HepG2 (cell line): ENCODE measurements around the gene RIMS3. TPM values are rescaled to one million over a fixed set of nuclear protein-coding genes. Genes with fewer than 3 reads are reported as not detected.

Experiments used
- CHCHD3 ChIP-seq: sonication (generic); formaldehyde crosslinking; IDR thresholded peaks from 2 replicates; pipeline ENCODE4 v1.8.0; 2022; ENCODE audit warnings: mild to moderate bottlenecking, missing genetic modification reagents, moderate library complexity
- CREB3 ChIP-seq: sonication (generic); formaldehyde crosslinking; IDR thresholded peaks from 2 replicates; pipeline ENCODE4 v1.5.0; 2020; ENCODE audit warnings: missing genetic modification reagents
- EP300 ChIP-seq, 3 experiments: sonication (generic) in 1 of 3; formaldehyde crosslinking in 1 of 3; IDR thresholded peaks; 2 replicates each; pipeline versions ENCODE4 v1.5.1 to v1.6.1; 2011 to 2020; ENCODE audit warnings: low read depth in 2 of 3, low read length in 2 of 3, borderline replicate concordance in 1 of 3, improper control_type of control experiment in 1 of 3, mild to moderate bottlenecking in 1 of 3, missing genetic modification reagents in 1 of 3, moderate library complexity in 1 of 3
- GMEB1 ChIP-seq: sonication (generic); formaldehyde crosslinking; IDR thresholded peaks from 2 replicates; pipeline ENCODE4 v1.5.1; 2020; ENCODE audit warnings: missing genetic modification reagents, mild to moderate bottlenecking, borderline replicate concordance
- ISX ChIP-seq: sonication (generic); formaldehyde crosslinking; conservative IDR thresholded peaks from 2 replicates; pipeline ENCODE4 v1.5.0; 2020; ENCODE audit warnings: missing genetic modification reagents
- KDM3A ChIP-seq: IDR thresholded peaks from 2 replicates; pipeline ENCODE4 v1.6.1; 2018; ENCODE audit warnings: low read depth, missing compliant biosample characterization
- KLF9 ChIP-seq: IDR thresholded peaks from 2 replicates; pipeline ENCODE4 v1.6.1; 2016; ENCODE audit warnings: low read depth
- MEIS1 ChIP-seq: sonication (generic); formaldehyde crosslinking; IDR thresholded peaks from 2 replicates; pipeline ENCODE4 v1.9.0; 2021; ENCODE audit warnings: mild to moderate bottlenecking, missing genetic modification reagents, moderate library complexity, borderline replicate concordance
- MEIS2 ChIP-seq: sonication (generic); formaldehyde crosslinking; IDR thresholded peaks from 2 replicates; pipeline ENCODE4 v1.9.0; 2021; ENCODE audit warnings: mild to moderate bottlenecking, missing genetic modification reagents
- MLXIP ChIP-seq: sonication (generic); formaldehyde crosslinking; IDR thresholded peaks from 2 replicates; pipeline ENCODE4 v1.9.0; 2021; ENCODE audit warnings: missing genetic modification reagents, borderline replicate concordance
- SOX5 ChIP-seq: IDR thresholded peaks from 2 replicates; pipeline ENCODE4 v1.6.1; 2016; ENCODE audit warnings: borderline replicate concordance
- TMF1 ChIP-seq: sonication (generic); formaldehyde crosslinking; IDR thresholded peaks from 2 replicates; pipeline ENCODE4 v1.8.1; 2022; ENCODE audit warnings: low read depth, missing genetic modification reagents
- ZBTB33 ChIP-seq: sonication (generic); formaldehyde crosslinking; IDR thresholded peaks from 2 replicates; pipeline ENCODE4 v1.4.0; 2020; ENCODE audit warnings: missing genetic modification reagents
- ZNF552 ChIP-seq: sonication (generic); formaldehyde crosslinking; IDR thresholded peaks from 2 replicates; pipeline ENCODE4 v1.9.0; 2022; ENCODE audit warnings: missing genetic modification reagents, mild to moderate bottlenecking, borderline replicate concordance
- ZNF607 ChIP-seq: sonication (generic); formaldehyde crosslinking; IDR thresholded peaks from 2 replicates; pipeline ENCODE4 v1.5.1; 2020; ENCODE audit warnings: missing genetic modification reagents, mild to moderate bottlenecking, borderline replicate concordance
- ZNF614 ChIP-seq: IDR thresholded peaks from 2 replicates; pipeline ENCODE4 v1.6.1; 2018; ENCODE audit warnings: missing biosample characterization, missing genetic modification reagents, inconsistent platforms, borderline replicate concordance
- ZNF644 ChIP-seq: IDR thresholded peaks from 2 replicates; pipeline ENCODE4 v1.6.1; 2016; ENCODE audit warnings: low read depth
- polyA plus RNA-seq, 8 experiments: library from polyadenylated mRNA; depleted of rRNA in 3 of 8; stranded (reverse) in 7 of 8; unstranded in 1 of 8; fragments of >200 nt; fragmentation: Illumina TruSeq in 4 of 8; extraction: Trizol in 4 of 8; gene quantifications; 2 replicates each; pipeline versions ENCODE4 v1.2.1 to v1.2.3, GENCODE V29; 2011 to 2016; ENCODE audit warnings: low read depth in 4 of 8, missing spikeins in 1 of 8, mixed read lengths in 1 of 8; ENCODE audit not compliant: insufficient read depth in 1 of 8
- total RNA-seq, 5 experiments: library from RNA; depleted of rRNA; stranded (reverse); fragments of >200 nt; fragmentation: Illumina TruSeq; extraction: Trizol; gene quantifications; 2 replicates each; pipeline ENCODE4 v1.2.3, GENCODE V29; 2016; ENCODE audit warnings: low read depth in 1 of 5

Gene RIMS3
- total and polyA plus RNA-seq, 2 of the 13 experiments (the other 11 are each of a cell fraction or from before 2014, with no cell fraction given): 2.1 to 5.4 TPM

- TF ChIP-seq MLXIP (CRISPR knock-in tag) (no peak), CREB3 (CRISPR knock-in tag) (no peak), ISX (CRISPR knock-in tag) (no peak), ZNF552 (CRISPR knock-in tag) (no peak), MEIS1 (CRISPR knock-in tag) (no peak), ZNF644 (CRISPR knock-in tag) (peak; percentile 22; the same call in 1 of the 2 replicates), CHCHD3 (no peak), MEIS2 (no peak), GMEB1 (CRISPR knock-in tag) (no peak), KDM3A (CRISPR knock-in tag) (no peak), KLF9 (no peak), EP300 (IDR thresholded peaks at IDR 0.05; ENCODE audit: low read depth in 2 of 2, low read length in 2 of 2) (no peak), EP300 (CRISPR knock-in tag; IDR thresholded peaks at IDR 0.05; ENCODE audit: borderline replicate concordance) (no peak), ZBTB33 (CRISPR knock-in tag) (peak; percentile 80; the same call in 1 of the 2 replicates), SOX5 (CRISPR knock-in tag) (no peak), ZNF614 (no peak), ZNF607 (no peak), TMF1 (CRISPR knock-in tag) (no peak)
Measured at GRCh38 chr1:40630488-40631223, 34.8 kb downstream of the RIMS3 start (continued).
